Activated naive CD8-positive, alpha-beta T cell (primary cell): ENCODE data around the gene TTF1.
"Not testable (repeated sequence)": the region's sequence is repeated elsewhere in the genome, so short reads cannot be mapped to it uniquely, and the experiment has no call there.

Experiments
- H3K27ac Mint-ChIP-seq: one replicate; pipeline ENCODE4 v1.8.0; 2021; ENCODE audit warnings: mixed read lengths
- H3K27me3 Mint-ChIP-seq: one replicate; pipeline ENCODE4 v1.8.0; 2021; ENCODE audit warnings: mixed read lengths
- H3K36me3 Mint-ChIP-seq: one replicate; pipeline ENCODE4 v1.8.0; 2021; ENCODE audit warnings: mixed read lengths
- H3K4me1 Mint-ChIP-seq: one replicate; pipeline ENCODE4 v1.8.0; 2021; ENCODE audit warnings: low read depth, mixed read lengths
- H3K4me3 Mint-ChIP-seq: one replicate; pipeline ENCODE4 v1.8.0; 2021; ENCODE audit warnings: mild to moderate bottlenecking, mixed read lengths
- H3K9me3 Mint-ChIP-seq: one replicate; pipeline ENCODE4 v1.8.0; 2021; ENCODE audit warnings: low read depth, mixed read lengths

The TTF1 gene

DNA sequence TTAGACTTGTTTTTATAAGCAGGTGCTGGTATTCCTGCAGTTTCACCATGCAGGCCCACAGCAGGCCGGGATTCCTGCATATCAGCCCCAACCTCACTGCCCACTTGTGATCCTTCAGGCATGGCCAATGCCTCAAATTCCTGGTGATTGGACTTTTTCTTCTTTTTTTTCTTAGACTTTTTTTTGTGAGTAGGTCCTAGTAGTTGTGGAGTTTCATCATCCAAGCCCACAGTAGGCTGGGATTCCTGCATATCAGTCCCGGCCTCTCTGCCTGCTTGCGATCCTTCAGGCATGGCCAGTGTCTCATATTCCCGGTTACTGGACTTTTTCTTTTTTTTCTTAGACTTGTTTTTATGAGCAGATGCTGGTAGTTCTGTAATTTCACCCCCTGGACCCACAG, 4.8 kb downstream of the TTF1 start:
- Mint-ChIP-seq H3K27me3 (no peaks in the 10 kb centered on the region), H3K9me3 (no peaks in the 10 kb centered on the region), H3K4me3 (no peak overlapping the region), H3K27ac (no peak overlapping the region), H3K4me1 (peaks cover 49% of the 10 kb centered on the region), H3K36me3 (peaks cover 14% of the 10 kb centered on the region)

DNA sequence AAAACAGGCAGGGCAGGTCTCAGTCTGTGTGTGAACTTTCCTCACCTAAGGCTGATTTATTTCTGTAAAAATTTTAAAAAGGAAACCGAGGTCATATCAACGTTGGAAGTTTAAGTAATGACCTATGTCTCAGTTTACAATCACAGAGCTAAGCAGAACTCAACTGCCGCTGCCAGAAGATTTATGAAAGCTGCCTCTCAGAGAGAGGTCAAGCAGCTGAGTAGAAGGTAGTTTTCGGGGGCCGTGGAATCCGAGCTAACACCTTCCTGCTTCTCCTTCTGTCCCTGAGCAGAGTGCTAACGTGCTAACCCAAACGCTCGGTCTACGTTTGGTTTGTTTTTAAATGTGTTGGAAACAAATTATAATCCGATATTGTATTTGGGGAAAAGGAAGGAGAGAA, 11.1 kb downstream of the TTF1 start:
- H3K4me1 Mint-ChIP-seq: peaks cover 3% of the 10 kb centered on the region
- H3K9me3 Mint-ChIP-seq: no peaks in the 10 kb centered on the region
- peaks cover 12% of the 10 kb centered on the region for H3K36me3 Mint-ChIP-seq

DNA sequence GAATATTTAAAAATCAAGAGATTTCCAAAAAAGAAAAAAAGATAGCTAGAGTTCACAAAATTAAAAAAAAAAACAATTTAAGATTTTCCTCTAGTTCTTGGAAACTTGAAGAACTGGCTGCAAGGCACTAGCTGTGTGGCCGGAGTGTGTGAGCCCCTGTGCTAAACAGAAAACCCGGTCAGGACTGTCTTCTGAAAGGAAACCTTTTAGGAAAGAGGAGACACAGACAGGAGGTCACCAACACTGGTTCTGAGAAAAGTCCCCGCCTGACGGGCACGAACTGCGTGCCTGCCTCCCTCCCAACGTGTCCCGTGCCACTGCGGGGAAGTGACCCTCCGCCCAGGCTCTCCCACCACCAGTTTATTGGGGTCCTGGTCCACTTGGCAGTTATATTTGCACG, 15.2 kb downstream of the TTF1 start:
- Mint-ChIP-seq H3K4me1 (no peaks in the 10 kb centered on the region), H3K27ac (no peak overlapping the region), H3K4me3 (no peak overlapping the region), H3K27me3 (no peaks in the 10 kb centered on the region), H3K36me3 (peaks cover 8% of the 10 kb centered on the region), H3K9me3 (no peaks in the 10 kb centered on the region)

More for the DNA sequence above, 11.1 kb downstream of the TTF1 start:
- H3K4me3 Mint-ChIP-seq: no peak overlapping the region
- H3K27me3 Mint-ChIP-seq: no peaks in the 10 kb centered on the region
- H3K27ac Mint-ChIP-seq: no peak overlapping the region

DNA sequence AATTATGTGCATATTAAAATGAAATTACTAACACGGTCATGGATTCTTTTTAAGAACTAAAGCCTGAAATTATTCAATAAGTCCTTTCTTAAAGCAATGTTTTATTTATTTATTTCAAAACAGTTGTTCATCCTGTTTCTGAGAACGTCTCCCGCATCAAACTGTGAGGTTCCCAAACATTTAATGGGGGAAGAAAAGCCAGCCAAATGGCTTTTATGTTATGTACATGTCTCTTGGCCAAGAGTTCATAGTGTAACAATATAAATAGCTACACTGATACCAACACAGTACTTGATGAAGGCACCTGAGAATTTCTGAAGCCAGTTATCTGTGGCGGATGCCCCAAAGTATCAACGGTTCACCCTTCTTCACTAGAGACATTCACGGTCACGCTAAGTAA, 15.7 kb downstream of the TTF1 start:
- H3K4me3 Mint-ChIP-seq: no peak overlapping the region
- H3K9me3 Mint-ChIP-seq: no peaks in the 10 kb centered on the region
- no peaks in the 10 kb centered on the region for H3K27me3 Mint-ChIP-seq
- H3K36me3 Mint-ChIP-seq: peaks cover 8% of the 10 kb centered on the region
- no peak overlapping the region for H3K27ac Mint-ChIP-seq
- no peaks in the 10 kb centered on the region for H3K4me1 Mint-ChIP-seq

DNA sequence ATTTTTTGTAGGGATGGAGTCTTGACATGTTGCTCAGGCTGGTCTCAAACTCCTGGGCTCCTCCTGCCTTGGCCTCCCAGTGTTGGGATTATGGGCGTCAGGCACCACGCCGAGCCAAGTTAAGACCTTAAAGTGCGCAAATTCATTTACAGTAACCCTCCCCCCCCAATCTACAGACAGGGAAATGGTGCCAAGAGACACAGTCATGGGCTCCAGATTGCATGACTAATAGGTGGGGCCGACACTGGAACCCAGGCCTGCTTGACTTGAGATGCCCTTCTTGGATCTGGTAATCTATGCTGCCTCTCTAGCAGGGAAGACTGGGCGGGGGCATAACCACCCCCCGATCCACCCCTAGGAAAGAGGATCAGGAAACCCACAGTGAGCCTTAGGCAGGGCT, 19.5 kb downstream of the TTF1 start:
- Mint-ChIP-seq H3K4me3 (no peak overlapping the region), H3K4me1 (peaks cover 22% of the 10 kb centered on the region), H3K36me3 (peaks cover 11% of the 10 kb centered on the region), H3K9me3 (no peaks in the 10 kb centered on the region), H3K27me3 (no peaks in the 10 kb centered on the region), H3K27ac (no peak overlapping the region)

DNA sequence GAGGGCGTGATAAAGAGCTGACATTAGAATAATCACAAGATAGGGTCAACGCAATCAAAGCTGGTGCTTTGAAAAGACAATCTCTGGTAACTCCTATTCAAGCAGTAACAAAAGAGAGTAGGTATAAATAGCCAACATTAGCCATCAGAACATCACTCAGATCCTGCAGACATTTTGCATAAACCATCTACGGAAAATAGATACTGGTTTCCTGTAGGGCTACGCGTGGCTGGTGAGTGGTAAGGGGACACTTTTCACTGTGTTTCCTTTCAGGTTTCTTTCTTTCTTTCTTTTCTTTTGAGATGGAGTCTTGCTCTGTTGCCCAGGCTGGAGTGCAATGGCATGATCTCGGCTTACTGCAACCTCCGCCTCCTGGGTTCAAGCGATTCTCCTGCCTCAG, 22.3 kb downstream of the TTF1 start:
- Mint-ChIP-seq H3K9me3 (no peaks in the 10 kb centered on the region), H3K27ac (peak overlapping the region; percentile 70), H3K4me3 (no peak overlapping the region), H3K4me1 (peaks cover 30% of the 10 kb centered on the region), H3K27me3 (no peaks in the 10 kb centered on the region), H3K36me3 (peaks cover 6% of the 10 kb centered on the region)

DNA sequence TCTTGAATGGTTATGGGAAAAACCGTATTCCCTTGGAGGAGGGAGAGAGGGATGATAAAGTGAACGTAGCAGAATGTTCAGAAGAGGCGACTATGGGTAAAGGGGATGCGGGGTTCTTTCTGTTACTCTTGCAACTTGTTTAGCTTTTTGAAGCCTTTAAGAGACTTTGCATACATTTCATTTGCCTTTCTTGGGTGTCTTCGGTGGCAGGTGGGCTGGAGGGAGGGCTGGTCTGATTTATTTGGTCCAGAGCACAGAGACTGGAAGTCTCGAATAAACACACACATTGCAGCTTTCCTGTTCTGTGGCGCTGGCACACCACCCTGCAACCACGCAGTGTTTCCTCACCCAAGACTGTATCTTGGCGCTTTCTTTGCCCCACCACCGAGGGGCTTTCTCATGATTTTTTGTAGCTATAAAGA, 23.2 kb downstream of the TTF1 start:
- Mint-ChIP-seq H3K4me1 (peaks cover 30% of the 10 kb centered on the region), H3K4me3 (no peak overlapping the region), H3K9me3 (no peaks in the 10 kb centered on the region), H3K27me3 (no peaks in the 10 kb centered on the region), H3K27ac (peak overlapping the region; percentile 18), H3K36me3 (peaks cover 6% of the 10 kb centered on the region)

DNA sequence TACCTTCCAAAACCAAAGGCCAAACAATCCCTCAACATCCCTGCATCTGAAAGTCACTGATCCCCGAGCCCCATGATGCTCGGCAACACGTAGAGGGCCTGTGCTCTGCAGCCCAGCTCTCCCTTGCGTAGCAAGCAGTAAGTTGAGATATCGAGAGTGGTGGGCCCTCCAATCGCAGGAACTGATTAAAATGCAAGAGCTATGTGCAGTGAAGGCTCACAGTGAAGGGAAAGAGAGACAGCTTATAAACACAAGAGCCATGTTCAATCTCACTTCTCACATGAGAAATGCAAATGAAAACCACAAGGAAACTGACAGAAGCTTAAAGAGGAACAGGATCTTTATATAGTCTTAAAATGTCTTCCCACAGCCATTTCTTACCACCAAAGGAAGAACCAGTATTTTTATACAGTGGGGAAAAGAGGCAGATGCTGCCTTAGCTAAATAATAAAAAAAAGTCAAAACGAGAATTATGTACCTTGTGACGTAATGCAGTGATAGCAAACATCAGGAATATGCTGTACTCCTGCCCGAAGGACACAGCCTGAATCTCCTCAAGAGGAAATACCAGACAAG, 24.6 kb downstream of the TTF1 start:
- Mint-ChIP-seq H3K4me3 (peak overlapping the region; percentile 15), H3K36me3 (peaks cover 6% of the 10 kb centered on the region), H3K9me3 (no peaks in the 10 kb centered on the region), H3K27me3 (no peaks in the 10 kb centered on the region), H3K27ac (no peak overlapping the region), H3K4me1 (peaks cover 30% of the 10 kb centered on the region)

DNA sequence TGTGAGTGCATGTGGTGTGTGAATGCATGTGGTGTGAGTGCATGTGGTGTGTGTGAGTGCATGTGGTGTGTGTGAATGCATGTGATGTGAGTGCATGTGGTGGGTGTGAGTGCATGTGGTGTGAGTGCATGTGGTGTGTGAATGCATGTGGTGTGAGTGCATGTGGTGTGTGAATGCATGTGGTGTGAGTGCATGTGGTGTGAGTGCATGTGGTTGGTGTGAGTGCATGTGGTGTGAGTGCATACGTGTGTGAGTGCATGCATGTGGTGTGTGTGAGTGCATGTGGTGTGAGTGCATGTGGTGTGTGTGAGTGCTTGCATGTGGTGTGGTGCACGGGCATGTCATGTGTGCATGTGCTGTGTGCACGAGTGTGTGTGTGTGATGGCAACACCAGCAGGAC, 28.2 kb downstream of the TTF1 start:
- not testable (repeated sequence) for H3K27me3 Mint-ChIP-seq, H3K36me3 Mint-ChIP-seq, H3K4me3 Mint-ChIP-seq, H3K9me3 Mint-ChIP-seq, H3K27ac Mint-ChIP-seq
- peaks cover 23% of the 10 kb centered on the region for H3K4me1 Mint-ChIP-seq

DNA sequence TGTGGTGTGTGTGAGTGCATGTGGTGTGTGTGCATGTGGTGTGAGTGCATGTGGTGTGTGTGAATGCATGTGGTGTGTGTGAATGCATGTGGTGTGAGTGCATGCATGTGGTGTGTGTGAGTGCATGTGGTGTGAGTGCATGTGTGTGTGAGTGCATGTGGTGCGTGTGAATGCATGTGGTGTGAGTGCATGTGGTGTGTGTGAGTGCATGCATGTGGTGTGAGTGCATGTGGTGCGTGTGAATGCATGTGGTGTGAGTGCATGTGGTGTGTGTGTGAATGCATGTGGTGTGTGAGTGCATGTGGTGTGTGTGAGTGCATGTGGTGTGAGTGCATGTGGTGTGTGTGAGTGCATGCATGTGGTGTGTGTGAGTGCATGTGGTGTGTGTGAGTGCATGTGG, 28.9 kb downstream of the TTF1 start:
- H3K9me3 Mint-ChIP-seq: not testable (repeated sequence)

DNA sequence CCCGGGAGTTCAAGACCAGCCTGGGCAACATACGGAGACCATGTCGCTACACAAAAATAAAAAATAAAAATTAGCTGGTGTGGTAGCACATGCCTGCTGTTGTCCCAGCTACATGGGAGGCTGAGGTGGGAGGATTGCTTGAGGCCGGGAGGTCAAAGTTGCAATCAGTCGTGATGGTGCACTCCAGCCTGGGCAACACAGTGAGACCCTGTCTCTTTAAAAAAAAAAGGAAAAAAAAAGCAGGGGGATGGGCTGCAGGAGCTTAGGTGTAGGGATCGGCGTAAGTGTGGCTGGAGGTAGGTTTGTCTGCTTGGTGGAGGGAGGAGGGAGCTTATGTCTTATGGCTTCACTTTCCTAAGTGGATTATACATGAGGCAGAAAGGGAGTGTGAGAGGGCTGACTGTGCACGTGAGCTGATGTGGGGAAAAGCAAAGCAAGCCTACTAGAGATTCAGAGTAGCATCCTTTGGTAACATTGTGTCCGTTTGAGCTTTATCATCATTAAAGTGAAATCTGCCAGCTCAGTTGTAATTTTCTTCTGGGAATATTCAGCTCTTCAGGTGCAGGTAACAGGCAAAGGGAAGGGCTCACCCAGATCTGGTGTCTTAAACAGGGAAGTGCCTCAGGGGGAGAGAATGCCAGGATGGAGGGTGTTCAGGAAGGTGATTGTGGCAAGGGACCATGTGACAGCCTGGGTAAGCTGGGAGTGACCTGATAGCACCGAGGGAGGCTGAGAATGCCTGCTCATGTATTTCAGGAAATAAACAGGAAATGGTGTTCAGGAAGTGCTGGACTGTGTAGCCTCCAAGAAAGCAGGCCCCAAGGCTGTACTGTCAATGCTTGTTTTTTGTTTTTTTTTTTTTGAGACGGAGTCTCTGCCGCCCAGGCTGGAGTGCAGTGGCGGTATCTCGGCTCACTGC, 34.2 kb downstream of the TTF1 start:
- Mint-ChIP-seq H3K27me3 (no peaks in the 10 kb centered on the region), H3K36me3 (peaks cover 12% of the 10 kb centered on the region), H3K27ac (peak overlapping the region; percentile 66), H3K4me3 (no peak overlapping the region), H3K4me1 (peaks cover 18% of the 10 kb centered on the region), H3K9me3 (no peaks in the 10 kb centered on the region)

More for the DNA sequence above, 28.9 kb downstream of the TTF1 start:
- not testable (repeated sequence) for H3K4me3 Mint-ChIP-seq, H3K27ac Mint-ChIP-seq, H3K36me3 Mint-ChIP-seq, H3K27me3 Mint-ChIP-seq
- peaks cover 23% of the 10 kb centered on the region for H3K4me1 Mint-ChIP-seq

DNA sequence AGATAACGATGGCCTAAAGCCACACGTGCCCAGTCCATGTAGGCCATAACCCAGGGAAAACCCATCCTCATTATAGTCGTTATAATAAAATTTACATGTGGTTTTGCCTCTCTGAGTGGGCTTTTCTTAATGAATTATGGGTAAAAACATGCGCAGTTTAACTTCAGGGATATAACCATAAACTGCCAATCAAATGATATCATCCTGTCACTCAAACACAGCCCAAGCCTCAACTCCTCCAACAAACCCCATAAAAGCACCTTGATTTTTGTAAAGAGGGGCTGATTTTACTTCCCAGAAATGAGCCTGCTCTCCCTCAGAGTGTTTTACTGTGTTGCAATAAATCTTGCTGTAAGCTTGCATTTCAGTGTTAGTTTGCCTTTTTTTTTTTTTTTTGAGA, 36.0 kb downstream of the TTF1 start:
- H3K9me3 Mint-ChIP-seq: no peaks in the 10 kb centered on the region
- no peak overlapping the region for H3K27ac Mint-ChIP-seq
- H3K4me1 Mint-ChIP-seq: peaks cover 18% of the 10 kb centered on the region
- no peak overlapping the region for H3K4me3 Mint-ChIP-seq
- no peaks in the 10 kb centered on the region for H3K27me3 Mint-ChIP-seq
- peaks cover 10% of the 10 kb centered on the region for H3K36me3 Mint-ChIP-seq

DNA sequence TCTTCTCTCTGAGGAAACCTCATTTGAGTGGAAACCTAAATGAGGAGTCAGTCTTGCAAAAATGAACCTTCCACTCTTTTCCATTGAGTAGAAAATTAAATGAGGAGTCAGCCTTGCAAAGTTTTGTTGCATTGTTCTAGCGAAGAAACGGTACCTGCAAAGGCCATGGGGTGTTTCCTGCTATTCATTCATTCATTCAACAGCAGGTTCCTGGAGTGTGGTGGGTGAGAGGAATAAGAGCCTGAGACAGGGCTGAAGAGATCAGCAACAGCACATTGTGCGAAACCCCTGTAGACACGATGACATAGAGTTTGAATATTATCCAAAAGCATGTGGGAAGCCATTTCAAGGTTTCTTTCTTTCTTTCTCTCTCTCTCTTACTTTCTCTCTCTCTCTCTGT, 37.2 kb downstream of the TTF1 start:
- Mint-ChIP-seq H3K4me3 (no peak overlapping the region), H3K27me3 (no peaks in the 10 kb centered on the region), H3K4me1 (peaks cover 14% of the 10 kb centered on the region), H3K36me3 (peaks cover 5% of the 10 kb centered on the region), H3K27ac (no peak overlapping the region), H3K9me3 (no peaks in the 10 kb centered on the region)

DNA sequence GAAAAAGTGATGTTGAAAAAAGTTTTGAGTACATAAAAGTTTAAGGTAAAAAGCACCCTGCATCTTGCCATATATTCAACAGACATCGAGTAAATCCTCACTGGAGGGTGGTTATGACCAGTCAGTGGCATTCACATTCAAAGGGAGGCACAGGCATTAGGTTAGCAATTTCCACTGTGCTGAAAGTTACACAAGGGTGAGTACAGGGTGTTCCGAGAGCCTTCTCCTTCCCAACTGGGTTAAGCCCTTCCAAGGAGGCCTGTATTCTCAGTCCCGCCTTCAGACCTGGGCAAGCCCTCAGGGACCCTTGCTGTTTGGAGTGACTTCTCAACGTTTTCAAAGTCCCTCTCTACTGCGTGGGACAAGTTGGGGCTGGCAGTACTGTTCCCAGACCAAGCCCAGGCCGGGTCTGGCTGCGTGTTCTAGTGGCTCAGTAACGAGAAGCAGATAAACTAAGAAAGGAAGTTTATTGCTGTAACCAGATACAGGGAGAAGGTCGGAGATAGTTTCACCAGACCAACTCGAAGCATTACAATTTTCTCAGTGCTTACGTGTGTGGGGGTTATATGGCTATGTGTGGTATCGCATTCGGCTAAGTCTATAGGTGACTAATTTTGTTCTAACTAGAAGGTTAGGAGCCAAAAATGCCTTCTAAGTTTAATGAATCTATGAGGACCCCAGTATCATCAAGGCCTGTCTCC, 38.9 kb downstream of the TTF1 start:
- no peaks in the 10 kb centered on the region for H3K9me3 Mint-ChIP-seq
- peaks cover 6% of the 10 kb centered on the region for H3K4me1 Mint-ChIP-seq
- peaks cover 5% of the 10 kb centered on the region for H3K36me3 Mint-ChIP-seq
- no peak overlapping the region for H3K27ac Mint-ChIP-seq
- no peak overlapping the region for H3K4me3 Mint-ChIP-seq
- no peaks in the 10 kb centered on the region for H3K27me3 Mint-ChIP-seq

DNA sequence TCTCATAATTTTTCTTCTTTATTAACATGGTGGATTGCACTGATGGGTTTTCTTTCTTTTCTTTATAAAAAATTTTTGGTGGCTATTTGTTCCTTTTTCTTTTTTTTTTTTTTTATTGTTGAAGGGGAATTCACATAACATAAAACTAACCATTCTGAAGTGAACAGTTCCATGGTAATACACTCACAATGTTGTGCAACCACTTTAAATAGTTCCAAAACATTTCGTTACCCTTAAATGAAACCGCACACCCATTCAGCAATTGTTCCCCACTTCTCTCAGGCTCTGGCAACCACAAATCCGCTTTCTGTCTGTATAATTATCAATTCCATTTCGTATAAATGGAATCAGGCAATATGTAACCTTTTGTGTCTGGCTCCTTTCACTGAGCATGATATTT, 40.2 kb downstream of the TTF1 start:
- H3K9me3 Mint-ChIP-seq: no peaks in the 10 kb centered on the region
- H3K27me3 Mint-ChIP-seq: no peaks in the 10 kb centered on the region
- H3K4me3 Mint-ChIP-seq: no peak overlapping the region
- no peaks in the 10 kb centered on the region for H3K4me1 Mint-ChIP-seq
- no peaks in the 10 kb centered on the region for H3K36me3 Mint-ChIP-seq
- H3K27ac Mint-ChIP-seq: no peak overlapping the region
